Prostate gland (tissue), 2 donors: ENCODE data around the gene TNFSF13.

Experiments used
- CTCF ChIP-seq, 4 experiments: fragments of 200-600 bp in 2 of 4; fragments of 450-650 bp in 2 of 4; sonication (generic) in 2 of 4; IDR thresholded peaks; 1 replicate in 3 of 4; 2 replicates in 1 of 4; pipeline ENCODE4 v1.5.1; 2016 to 2019; ENCODE audit warnings: antibody characterized with exemption in 4 of 4, mild to moderate bottlenecking in 2 of 4, moderate library complexity in 2 of 4
- POLR2A ChIP-seq: fragments of 450-650 bp; IDR thresholded peaks from one replicate; pipeline ENCODE4 v1.6.1; 2016; ENCODE audit warnings: antibody characterized with exemption, mild to moderate bottlenecking
- POLR2AphosphoS5 ChIP-seq: sonication (generic); formaldehyde crosslinking; IDR thresholded peaks from one replicate; pipeline ENCODE4 v1.6.1; 2017; ENCODE audit warnings: antibody characterized with exemption

- TF ChIP-seq CTCF (IDR thresholded peaks at IDR 0.05) (no peak), POLR2A (no peak), POLR2AphosphoS5 (no peak)
Observed at GRCh38 chr17:7556627-7557026, 1.9 kb upstream of the TNFSF13 start.
